ENCODE results near the gene CD52.
"Not testable (repeated sequence)": the region's sequence is repeated elsewhere in the genome, so short reads cannot be mapped to it uniquely, and the experiment has no call there.

The CD52 gene

GRCh38 chr1:26317146-26317545 is 612 bp upstream of the CD52 start:
- Histone ChIP-seq H3K27me3 (ENCODE audit: control insufficient read depth in 5 of 5, insufficient read depth in 4 of 5, low read length in 5 of 5) (peaks cover 0 to 5% (median 0%) of the 10 kb centered on the region in 5 donors), H3K9ac (ENCODE audit: low read length in 5 of 5) (peak overlapping the region in 1 of 5 donors; percentile 4), H3K4me1 (ENCODE audit: control insufficient read depth in 5 of 5, insufficient read depth in 5 of 5, low read length in 5 of 5) (peaks cover 9 to 48% (median 25%) of the 10 kb centered on the region in 5 donors), H3K27ac (ENCODE audit: low read depth, low read length) (no peak overlapping the region), H3K36me3 (ENCODE audit: control insufficient read depth in 5 of 5, insufficient read depth in 5 of 5, low read length in 5 of 5) (no peaks in the 10 kb centered on the region), H3K4me3 (ENCODE audit: low read depth in 1 of 5, low read length in 5 of 5) (no peak overlapping the region), H3K9me3 (ENCODE audit: control insufficient read depth in 5 of 5, low read length in 5 of 5) (no peaks in the 10 kb centered on the region)

GRCh38 chr1:26318338-26319064 is 743 bp downstream of the CD52 start:
- peaks cover 0 to 5% (median 0%) of the 10 kb centered on the region in 5 donors for H3K27me3 ChIP-seq (ENCODE audit: control insufficient read depth in 5 of 5, insufficient read depth in 4 of 5, low read length in 5 of 5)
- no peaks in the 10 kb centered on the region for H3K9me3 ChIP-seq (ENCODE audit: control insufficient read depth in 5 of 5, low read length in 5 of 5)
- no peaks in the 10 kb centered on the region for H3K36me3 ChIP-seq (ENCODE audit: control insufficient read depth in 5 of 5, insufficient read depth in 5 of 5, low read length in 5 of 5)
- H3K9ac ChIP-seq (ENCODE audit: low read length in 5 of 5): peak overlapping the region in 3 of 5 donors; percentile 1 to 21 (median 2)
- H3K4me1 ChIP-seq (ENCODE audit: control insufficient read depth in 5 of 5, insufficient read depth in 5 of 5, low read length in 5 of 5): peaks cover 9 to 48% (median 25%) of the 10 kb centered on the region in 5 donors
- no peak overlapping the region for H3K27ac ChIP-seq (ENCODE audit: low read depth, low read length)
- H3K4me3 ChIP-seq (ENCODE audit: low read depth in 1 of 5, low read length in 5 of 5): peak overlapping the region in 2 of 5 donors; percentile 28

GRCh38 chr1:26320896-26321295 is 3.1 kb downstream of the CD52 start:
- Histone ChIP-seq H3K9ac (ENCODE audit: low read length in 5 of 5) (peak overlapping the region in 1 of 5 donors; percentile 5), H3K9me3 (ENCODE audit: control insufficient read depth in 5 of 5, low read length in 5 of 5) (no peaks in the 10 kb centered on the region), H3K4me3 (ENCODE audit: low read depth in 1 of 5, low read length in 5 of 5) (peak overlapping the region in 1 of 5 donors; percentile 40), H3K27ac (ENCODE audit: low read depth, low read length) (no peak overlapping the region), H3K4me1 (ENCODE audit: control insufficient read depth in 5 of 5, insufficient read depth in 5 of 5, low read length in 5 of 5) (peaks cover 4 to 35% (median 13%) of the 10 kb centered on the region in 5 donors), H3K36me3 (ENCODE audit: control insufficient read depth in 5 of 5, insufficient read depth in 5 of 5, low read length in 5 of 5) (no peaks in the 10 kb centered on the region), H3K27me3 (ENCODE audit: control insufficient read depth in 5 of 5, insufficient read depth in 4 of 5, low read length in 5 of 5) (peaks cover 0 to 5% (median 0%) of the 10 kb centered on the region in 5 donors)

- no peaks in the 10 kb centered on the region for H3K36me3 ChIP-seq (ENCODE audit: control insufficient read depth in 5 of 5, insufficient read depth in 5 of 5, low read length in 5 of 5)
- no peak overlapping the region for H3K27ac ChIP-seq (ENCODE audit: low read depth, low read length)
- H3K9me3 ChIP-seq (ENCODE audit: control insufficient read depth in 5 of 5, low read length in 5 of 5): no peaks in the 10 kb centered on the region
- H3K4me1 ChIP-seq (ENCODE audit: control insufficient read depth in 5 of 5, insufficient read depth in 5 of 5, low read length in 5 of 5): peaks cover 4 to 34% (median 13%) of the 10 kb centered on the region in 5 donors
- H3K9ac ChIP-seq (ENCODE audit: low read length in 5 of 5): peak overlapping the region in 2 of 5 donors; percentile 5 to 25
- peak overlapping the region in 3 of 5 donors; percentile 13 to 40 (median 22) for H3K4me3 ChIP-seq (ENCODE audit: low read depth in 1 of 5, low read length in 5 of 5)
- H3K27me3 ChIP-seq (ENCODE audit: control insufficient read depth in 5 of 5, insufficient read depth in 4 of 5, low read length in 5 of 5): peaks cover 0 to 5% (median 0%) of the 10 kb centered on the region in 5 donors
Observed at GRCh38 chr1:26321315-26322041, 3.7 kb downstream of the CD52 start.

- Histone ChIP-seq H3K36me3 (ENCODE audit: control insufficient read depth in 5 of 5, insufficient read depth in 5 of 5, low read length in 5 of 5) (no peaks in the 10 kb centered on the region), H3K27ac (ENCODE audit: low read depth, low read length) (no peak overlapping the region), H3K9me3 (ENCODE audit: control insufficient read depth in 5 of 5, low read length in 5 of 5) (no peaks in the 10 kb centered on the region), H3K4me3 (ENCODE audit: low read depth in 1 of 5, low read length in 5 of 5) (no peak overlapping the region), H3K9ac (ENCODE audit: low read length in 5 of 5) (peak overlapping the region in 2 of 5 donors; percentile 3 to 25), H3K4me1 (ENCODE audit: control insufficient read depth in 5 of 5, insufficient read depth in 5 of 5, low read length in 5 of 5) (peaks cover 4 to 31% (median 13%) of the 10 kb centered on the region in 5 donors), H3K27me3 (ENCODE audit: control insufficient read depth in 5 of 5, insufficient read depth in 4 of 5, low read length in 5 of 5) (peaks cover 0 to 5% (median 0%) of the 10 kb centered on the region in 5 donors)
Observed at GRCh38 chr1:26322042-26322331, 4.2 kb downstream of the CD52 start.

GRCh38 chr1:26323382-26323781 is 5.6 kb downstream of the CD52 start:
- Histone ChIP-seq H3K27ac (ENCODE audit: low read depth, low read length) (no peak overlapping the region), H3K9ac (ENCODE audit: low read length in 5 of 5) (no peak overlapping the region), H3K36me3 (ENCODE audit: control insufficient read depth in 5 of 5, insufficient read depth in 5 of 5, low read length in 5 of 5) (no peaks in the 10 kb centered on the region), H3K4me3 (ENCODE audit: low read depth in 1 of 5, low read length in 5 of 5) (no peak overlapping the region), H3K27me3 (ENCODE audit: control insufficient read depth in 5 of 5, insufficient read depth in 4 of 5, low read length in 5 of 5) (peaks cover 0 to 5% (median under 1%) of the 10 kb centered on the region in 5 donors), H3K4me1 (ENCODE audit: control insufficient read depth in 5 of 5, insufficient read depth in 5 of 5, low read length in 5 of 5) (peaks cover 4 to 18% (median 8%) of the 10 kb centered on the region in 5 donors), H3K9me3 (ENCODE audit: control insufficient read depth in 5 of 5, low read length in 5 of 5) (no peaks in the 10 kb centered on the region)

- Histone ChIP-seq H3K27ac (ENCODE audit: low read depth, low read length) (no peak overlapping the region), H3K4me1 (ENCODE audit: control insufficient read depth in 5 of 5, insufficient read depth in 5 of 5, low read length in 5 of 5) (peaks cover 3 to 12% (median 8%) of the 10 kb centered on the region in 5 donors), H3K9me3 (ENCODE audit: control insufficient read depth in 5 of 5, low read length in 5 of 5) (no peaks in the 10 kb centered on the region), H3K27me3 (ENCODE audit: control insufficient read depth in 5 of 5, insufficient read depth in 4 of 5, low read length in 5 of 5) (peaks cover 0 to 5% (median 3%) of the 10 kb centered on the region in 5 donors), H3K36me3 (ENCODE audit: control insufficient read depth in 5 of 5, insufficient read depth in 5 of 5, low read length in 5 of 5) (no peaks in the 10 kb centered on the region), H3K9ac (ENCODE audit: low read length in 5 of 5) (no peak overlapping the region), H3K4me3 (ENCODE audit: low read depth in 1 of 5, low read length in 5 of 5) (no peak overlapping the region)
Observed at GRCh38 chr1:26324550-26324949, 6.8 kb downstream of the CD52 start.

- no peak overlapping the region for H3K27ac ChIP-seq (ENCODE audit: low read depth, low read length)
- no peak overlapping the region for H3K4me3 ChIP-seq (ENCODE audit: low read depth in 1 of 5, low read length in 5 of 5)
- H3K27me3 ChIP-seq (ENCODE audit: control insufficient read depth in 5 of 5, insufficient read depth in 4 of 5, low read length in 5 of 5): peaks cover 3 to 10% (median 7%) of the 10 kb centered on the region in 5 donors
- no peaks in the 10 kb centered on the region for H3K9me3 ChIP-seq (ENCODE audit: control insufficient read depth in 5 of 5, low read length in 5 of 5)
- H3K36me3 ChIP-seq (ENCODE audit: control insufficient read depth in 5 of 5, insufficient read depth in 5 of 5, low read length in 5 of 5): no peaks in the 10 kb centered on the region
- H3K9ac ChIP-seq (ENCODE audit: low read length in 5 of 5): no peak overlapping the region
- H3K4me1 ChIP-seq (ENCODE audit: control insufficient read depth in 5 of 5, insufficient read depth in 5 of 5, low read length in 5 of 5): peaks cover 0 to 4% (median 4%) of the 10 kb centered on the region in 5 donors
Observed at GRCh38 chr1:26327956-26328362, 10.2 kb downstream of the CD52 start.

GRCh38 chr1:26328597-26328996 is 10.8 kb downstream of the CD52 start:
- H3K27ac ChIP-seq (ENCODE audit: low read depth, low read length): no peak overlapping the region
- H3K4me1 ChIP-seq (ENCODE audit: control insufficient read depth in 5 of 5, insufficient read depth in 5 of 5, low read length in 5 of 5): peaks cover 0 to 4% (median 4%) of the 10 kb centered on the region in 5 donors
- H3K9me3 ChIP-seq (ENCODE audit: control insufficient read depth in 5 of 5, low read length in 5 of 5): no peaks in the 10 kb centered on the region
- no peak overlapping the region for H3K9ac ChIP-seq (ENCODE audit: low read length in 5 of 5)
- H3K4me3 ChIP-seq (ENCODE audit: low read depth in 1 of 5, low read length in 5 of 5): no peak overlapping the region
- H3K36me3 ChIP-seq (ENCODE audit: control insufficient read depth in 5 of 5, insufficient read depth in 5 of 5, low read length in 5 of 5): no peaks in the 10 kb centered on the region
- peaks cover 3 to 10% (median 8%) of the 10 kb centered on the region in 5 donors for H3K27me3 ChIP-seq (ENCODE audit: control insufficient read depth in 5 of 5, insufficient read depth in 4 of 5, low read length in 5 of 5)

GRCh38 chr1:26329380-26329779 is 11.6 kb downstream of the CD52 start:
- not testable (repeated sequence) for H3K9ac ChIP-seq (ENCODE audit: low read length in 5 of 5); H3K27ac ChIP-seq (ENCODE audit: low read depth, low read length); H3K9me3 ChIP-seq (ENCODE audit: control insufficient read depth in 5 of 5, low read length in 5 of 5)

More at GRCh38 chr1:26329380-26329779, 11.6 kb downstream of the CD52 start:
- H3K36me3 ChIP-seq (ENCODE audit: control insufficient read depth in 5 of 5, insufficient read depth in 5 of 5, low read length in 5 of 5); H3K4me3 ChIP-seq (ENCODE audit: low read depth in 1 of 5, low read length in 5 of 5); H3K4me1 ChIP-seq (ENCODE audit: control insufficient read depth in 5 of 5, insufficient read depth in 5 of 5, low read length in 5 of 5): not testable (repeated sequence)
- H3K27me3 ChIP-seq (ENCODE audit: control insufficient read depth in 5 of 5, insufficient read depth in 4 of 5, low read length in 5 of 5): peaks cover 3 to 14% (median 8%) of the 10 kb centered on the region in 5 donors

Data from subcutaneous abdominal adipose tissue (tissue), 5 donors.